ENCODE results near the gene ST3GAL3. TPM values are rescaled to one million over a fixed set of nuclear protein-coding genes. Genes with fewer than 3 reads are reported as not detected.

ST3GAL3 gene
- total and polyA plus RNA-seq, 10 of the 15 experiments (the other 5 are each of a cell fraction or from before 2014, with no cell fraction given) = 1.2 to 19.3 (median 11.0) TPM

DNA sequence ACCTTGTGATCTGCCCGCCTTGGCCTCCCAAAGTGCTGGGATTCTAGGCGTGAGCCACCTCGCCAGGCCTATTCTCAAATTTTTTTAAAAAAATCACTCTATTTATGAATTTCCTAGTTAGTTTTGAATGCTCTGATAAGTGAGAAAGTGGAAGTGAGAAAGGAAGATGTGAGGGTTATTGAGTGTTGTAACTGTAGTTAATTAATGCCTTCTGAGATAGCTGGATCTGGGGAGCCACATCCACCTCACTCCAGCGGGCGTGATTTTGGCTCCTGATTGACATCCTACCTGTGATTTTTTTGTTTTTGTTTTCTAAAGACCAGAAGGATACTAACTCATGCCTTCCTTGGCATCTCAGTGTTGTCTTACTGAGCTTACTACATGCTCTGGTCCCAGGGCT is 65.6 kb downstream of the ST3GAL3 start (continued):
- no peak for TF ChIP-seq TARDBP (IDR thresholded peaks at IDR 0.05; ENCODE audit: borderline replicate concordance)
- TF ChIP-seq CBFB (IDR thresholded peaks at IDR 0.05; ENCODE audit: low read depth) = no peak
- no peak for TF ChIP-seq NBN (IDR thresholded peaks at IDR 0.05)
- TF ChIP-seq CREB1 (IDR thresholded peaks at IDR 0.05; ENCODE audit: low read depth) = no peak
- no peak for TF ChIP-seq ZNF622 (IDR thresholded peaks at IDR 0.05)
- no peak for TF ChIP-seq CHD4 (IDR thresholded peaks at IDR 0.05)
- no peak for TF ChIP-seq SUZ12 (IDR thresholded peaks at IDR 0.05; ENCODE audit: unreplicated experiment)
- TF ChIP-seq, protein P1, sequence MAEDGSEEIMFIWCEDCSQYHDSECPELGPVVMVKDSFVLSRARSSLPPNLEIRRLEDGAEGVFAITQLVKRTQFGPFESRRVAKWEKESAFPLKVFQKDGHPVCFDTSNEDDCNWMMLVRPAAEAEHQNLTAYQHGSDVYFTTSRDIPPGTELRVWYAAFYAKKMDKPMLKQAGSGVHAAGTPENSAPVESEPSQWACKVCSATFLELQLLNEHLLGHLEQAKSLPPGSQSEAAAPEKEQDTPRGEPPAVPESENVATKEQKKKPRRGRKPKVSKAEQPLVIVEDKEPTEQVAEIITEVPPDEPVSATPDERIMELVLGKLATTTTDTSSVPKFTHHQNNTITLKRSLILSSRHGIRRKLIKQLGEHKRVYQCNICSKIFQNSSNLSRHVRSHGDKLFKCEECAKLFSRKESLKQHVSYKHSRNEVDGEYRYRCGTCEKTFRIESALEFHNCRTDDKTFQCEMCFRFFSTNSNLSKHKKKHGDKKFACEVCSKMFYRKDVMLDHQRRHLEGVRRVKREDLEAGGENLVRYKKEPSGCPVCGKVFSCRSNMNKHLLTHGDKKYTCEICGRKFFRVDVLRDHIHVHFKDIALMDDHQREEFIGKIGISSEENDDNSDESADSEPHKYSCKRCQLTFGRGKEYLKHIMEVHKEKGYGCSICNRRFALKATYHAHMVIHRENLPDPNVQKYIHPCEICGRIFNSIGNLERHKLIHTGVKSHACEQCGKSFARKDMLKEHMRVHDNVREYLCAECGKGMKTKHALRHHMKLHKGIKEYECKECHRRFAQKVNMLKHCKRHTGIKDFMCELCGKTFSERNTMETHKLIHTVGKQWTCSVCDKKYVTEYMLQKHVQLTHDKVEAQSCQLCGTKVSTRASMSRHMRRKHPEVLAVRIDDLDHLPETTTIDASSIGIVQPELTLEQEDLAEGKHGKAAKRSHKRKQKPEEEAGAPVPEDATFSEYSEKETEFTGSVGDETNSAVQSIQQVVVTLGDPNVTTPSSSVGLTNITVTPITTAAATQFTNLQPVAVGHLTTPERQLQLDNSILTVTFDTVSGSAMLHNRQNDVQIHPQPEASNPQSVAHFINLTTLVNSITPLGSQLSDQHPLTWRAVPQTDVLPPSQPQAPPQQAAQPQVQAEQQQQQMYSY (CRISPR knock-in tag; IDR thresholded peaks at IDR 0.05) = no peak
- TF ChIP-seq, protein P2, sequence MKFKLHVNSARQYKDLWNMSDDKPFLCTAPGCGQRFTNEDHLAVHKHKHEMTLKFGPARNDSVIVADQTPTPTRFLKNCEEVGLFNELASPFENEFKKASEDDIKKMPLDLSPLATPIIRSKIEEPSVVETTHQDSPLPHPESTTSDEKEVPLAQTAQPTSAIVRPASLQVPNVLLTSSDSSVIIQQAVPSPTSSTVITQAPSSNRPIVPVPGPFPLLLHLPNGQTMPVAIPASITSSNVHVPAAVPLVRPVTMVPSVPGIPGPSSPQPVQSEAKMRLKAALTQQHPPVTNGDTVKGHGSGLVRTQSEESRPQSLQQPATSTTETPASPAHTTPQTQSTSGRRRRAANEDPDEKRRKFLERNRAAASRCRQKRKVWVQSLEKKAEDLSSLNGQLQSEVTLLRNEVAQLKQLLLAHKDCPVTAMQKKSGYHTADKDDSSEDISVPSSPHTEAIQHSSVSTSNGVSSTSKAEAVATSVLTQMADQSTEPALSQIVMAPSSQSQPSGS (IDR thresholded peaks at IDR 0.05; ENCODE audit: low read length) = no peak
- peak; percentile 51 for TF ChIP-seq IKZF1 (conservative IDR thresholded peaks at IDR 0.05)
- no peak for TF ChIP-seq RB1 (IDR thresholded peaks at IDR 0.05; ENCODE audit: borderline replicate concordance)
- TF ChIP-seq JUNB (IDR thresholded peaks at IDR 0.05) = no peak
- TF ChIP-seq, protein P3, sequence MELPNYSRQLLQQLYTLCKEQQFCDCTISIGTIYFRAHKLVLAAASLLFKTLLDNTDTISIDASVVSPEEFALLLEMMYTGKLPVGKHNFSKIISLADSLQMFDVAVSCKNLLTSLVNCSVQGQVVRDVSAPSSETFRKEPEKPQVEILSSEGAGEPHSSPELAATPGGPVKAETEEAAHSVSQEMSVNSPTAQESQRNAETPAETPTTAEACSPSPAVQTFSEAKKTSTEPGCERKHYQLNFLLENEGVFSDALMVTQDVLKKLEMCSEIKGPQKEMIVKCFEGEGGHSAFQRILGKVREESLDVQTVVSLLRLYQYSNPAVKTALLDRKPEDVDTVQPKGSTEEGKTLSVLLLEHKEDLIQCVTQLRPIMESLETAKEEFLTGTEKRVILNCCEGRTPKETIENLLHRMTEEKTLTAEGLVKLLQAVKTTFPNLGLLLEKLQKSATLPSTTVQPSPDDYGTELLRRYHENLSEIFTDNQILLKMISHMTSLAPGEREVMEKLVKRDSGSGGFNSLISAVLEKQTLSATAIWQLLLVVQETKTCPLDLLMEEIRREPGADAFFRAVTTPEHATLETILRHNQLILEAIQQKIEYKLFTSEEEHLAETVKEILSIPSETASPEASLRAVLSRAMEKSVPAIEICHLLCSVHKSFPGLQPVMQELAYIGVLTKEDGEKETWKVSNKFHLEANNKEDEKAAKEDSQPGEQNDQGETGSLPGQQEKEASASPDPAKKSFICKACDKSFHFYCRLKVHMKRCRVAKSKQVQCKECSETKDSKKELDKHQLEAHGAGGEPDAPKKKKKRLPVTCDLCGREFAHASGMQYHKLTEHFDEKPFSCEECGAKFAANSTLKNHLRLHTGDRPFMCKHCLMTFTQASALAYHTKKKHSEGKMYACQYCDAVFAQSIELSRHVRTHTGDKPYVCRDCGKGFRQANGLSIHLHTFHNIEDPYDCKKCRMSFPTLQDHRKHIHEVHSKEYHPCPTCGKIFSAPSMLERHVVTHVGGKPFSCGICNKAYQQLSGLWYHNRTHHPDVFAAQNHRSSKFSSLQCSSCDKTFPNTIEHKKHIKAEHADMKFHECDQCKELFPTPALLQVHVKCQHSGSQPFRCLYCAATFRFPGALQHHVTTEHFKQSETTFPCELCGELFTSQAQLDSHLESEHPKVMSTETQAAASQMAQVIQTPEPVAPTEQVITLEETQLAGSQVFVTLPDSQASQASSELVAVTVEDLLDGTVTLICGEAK (IDR thresholded peaks at IDR 0.05; ENCODE audit: borderline replicate concordance) = no peak
- TF ChIP-seq, protein P4, sequence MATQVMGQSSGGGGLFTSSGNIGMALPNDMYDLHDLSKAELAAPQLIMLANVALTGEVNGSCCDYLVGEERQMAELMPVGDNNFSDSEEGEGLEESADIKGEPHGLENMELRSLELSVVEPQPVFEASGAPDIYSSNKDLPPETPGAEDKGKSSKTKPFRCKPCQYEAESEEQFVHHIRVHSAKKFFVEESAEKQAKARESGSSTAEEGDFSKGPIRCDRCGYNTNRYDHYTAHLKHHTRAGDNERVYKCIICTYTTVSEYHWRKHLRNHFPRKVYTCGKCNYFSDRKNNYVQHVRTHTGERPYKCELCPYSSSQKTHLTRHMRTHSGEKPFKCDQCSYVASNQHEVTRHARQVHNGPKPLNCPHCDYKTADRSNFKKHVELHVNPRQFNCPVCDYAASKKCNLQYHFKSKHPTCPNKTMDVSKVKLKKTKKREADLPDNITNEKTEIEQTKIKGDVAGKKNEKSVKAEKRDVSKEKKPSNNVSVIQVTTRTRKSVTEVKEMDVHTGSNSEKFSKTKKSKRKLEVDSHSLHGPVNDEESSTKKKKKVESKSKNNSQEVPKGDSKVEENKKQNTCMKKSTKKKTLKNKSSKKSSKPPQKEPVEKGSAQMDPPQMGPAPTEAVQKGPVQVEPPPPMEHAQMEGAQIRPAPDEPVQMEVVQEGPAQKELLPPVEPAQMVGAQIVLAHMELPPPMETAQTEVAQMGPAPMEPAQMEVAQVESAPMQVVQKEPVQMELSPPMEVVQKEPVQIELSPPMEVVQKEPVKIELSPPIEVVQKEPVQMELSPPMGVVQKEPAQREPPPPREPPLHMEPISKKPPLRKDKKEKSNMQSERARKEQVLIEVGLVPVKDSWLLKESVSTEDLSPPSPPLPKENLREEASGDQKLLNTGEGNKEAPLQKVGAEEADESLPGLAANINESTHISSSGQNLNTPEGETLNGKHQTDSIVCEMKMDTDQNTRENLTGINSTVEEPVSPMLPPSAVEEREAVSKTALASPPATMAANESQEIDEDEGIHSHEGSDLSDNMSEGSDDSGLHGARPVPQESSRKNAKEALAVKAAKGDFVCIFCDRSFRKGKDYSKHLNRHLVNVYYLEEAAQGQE (IDR thresholded peaks at IDR 0.05; ENCODE audit: low read depth, low read length) = no peak
- no peak for TF ChIP-seq SMAD5 (IDR thresholded peaks at IDR 0.05; ENCODE audit: low read depth)

Measured in GM12878 (cell line).